Activated T-cell treated with anti-CD3 and anti-CD28 coated beads, Interleukin-2, amount 50 U/mL, for 48 hours (primary cell): ENCODE measurements around the gene ERICH4.
"Not testable (repeated sequence)": the region's sequence is repeated elsewhere in the genome, so short reads cannot be mapped to it uniquely, and the experiment has no call there.

Experiments used
- DNase-seq, 2 experiments: peaks; one replicate each; pipeline ENCODE4 v3.0.0-alpha.2; 2020

Gene ERICH4

DNA sequence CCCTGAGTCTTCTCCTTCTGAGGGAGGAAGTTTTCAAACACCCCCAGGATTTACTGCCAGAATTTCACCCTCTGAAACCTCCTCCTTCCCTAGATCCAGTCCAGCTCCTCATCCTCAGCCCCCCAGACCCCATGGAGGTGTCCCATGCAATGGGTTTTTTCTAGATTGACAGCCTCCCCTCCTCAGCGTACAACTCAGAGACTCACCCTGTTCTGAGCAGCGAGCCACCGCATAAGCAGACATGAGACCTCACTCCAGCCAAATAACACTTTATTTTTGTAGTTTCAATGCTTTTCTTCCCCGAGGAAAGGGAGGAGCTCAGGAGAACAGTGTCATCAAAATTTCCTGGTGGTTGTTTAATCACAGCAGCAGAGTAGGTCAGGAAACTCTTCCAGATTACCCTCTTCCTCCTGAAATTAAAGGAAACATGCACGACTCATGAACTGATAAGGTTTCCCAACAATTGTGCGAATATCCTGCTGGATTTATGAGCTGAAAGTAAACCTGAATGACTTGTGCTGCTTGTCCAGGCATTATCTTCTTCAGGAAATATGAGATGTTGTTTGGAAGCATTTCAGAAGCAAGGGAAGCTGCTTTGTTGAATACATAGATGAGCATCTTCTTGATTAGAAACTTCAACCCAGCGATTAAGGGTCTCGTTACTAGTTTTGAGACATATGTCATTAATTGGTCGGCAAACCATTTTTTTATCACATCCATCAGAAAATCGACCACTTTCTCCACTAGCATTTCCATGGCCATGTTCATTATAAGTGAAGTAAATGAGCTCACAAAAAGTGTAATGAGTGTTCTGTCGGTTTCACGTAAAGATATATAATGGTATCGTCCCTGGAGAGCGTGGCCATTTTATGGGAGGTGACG lies 36.2 kb downstream of the ERICH4 start:
- no peak for DNase-seq

DNA sequence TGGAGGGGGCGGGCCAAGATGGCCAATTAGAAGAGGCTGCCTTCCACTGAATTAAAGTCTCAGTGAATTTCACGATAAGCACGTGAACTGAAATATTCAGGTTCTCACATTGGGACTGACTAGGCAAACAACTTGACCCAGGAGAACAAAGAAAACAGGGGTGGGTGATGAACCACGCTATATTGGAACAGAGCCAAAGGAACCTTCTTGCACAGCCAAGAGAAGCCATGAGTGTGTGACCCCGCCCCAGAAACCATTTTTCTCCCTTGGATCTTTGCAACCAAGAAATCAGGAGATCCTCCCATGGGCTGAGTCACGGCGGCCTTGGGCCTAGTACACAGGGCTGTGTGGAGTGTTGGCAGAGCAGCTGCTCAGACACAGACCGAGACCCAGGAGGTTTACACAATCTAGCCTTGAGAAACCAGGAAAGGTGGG lies 36.8 kb downstream of the ERICH4 start:
- DNase-seq: no peak

DNA sequence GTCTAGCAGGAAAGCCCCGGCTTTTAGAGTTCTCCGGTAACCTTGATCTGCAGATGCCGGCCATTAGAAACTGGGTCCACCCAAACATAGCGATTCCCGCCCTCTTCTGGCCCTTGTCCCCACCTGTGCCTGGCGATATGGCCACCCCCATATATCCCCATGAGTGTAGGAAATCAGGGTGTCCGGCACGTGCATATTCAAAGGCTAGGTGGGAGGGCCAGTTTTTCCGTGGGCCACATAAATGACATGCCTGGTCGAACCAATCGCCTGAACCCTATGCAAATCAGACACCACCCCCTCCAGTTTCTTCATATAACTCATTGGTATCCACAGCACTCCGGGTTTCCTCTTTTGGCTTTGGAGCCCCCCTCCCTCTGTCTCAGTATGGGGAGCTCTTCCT lies 37.4 kb downstream of the ERICH4 start:
- no peak for DNase-seq

DNA sequence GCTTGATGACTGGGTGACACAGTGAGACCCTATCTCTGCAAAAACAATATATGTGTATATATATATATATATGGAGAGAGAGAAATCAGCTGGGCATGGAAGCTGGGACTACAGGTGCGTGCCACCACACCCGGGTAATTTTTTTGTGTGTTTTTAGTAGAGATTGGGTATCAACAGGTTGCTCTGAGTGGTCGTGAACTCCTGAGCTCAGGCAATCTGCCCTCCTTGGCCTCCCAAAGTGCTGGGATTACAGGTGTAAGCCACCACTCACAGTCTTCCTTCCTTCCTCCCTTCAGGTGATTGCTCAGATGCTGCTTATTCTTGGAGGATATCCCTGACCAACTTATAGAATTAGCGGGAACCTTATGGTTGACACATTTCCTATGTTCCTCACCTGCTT lies 41.9 kb downstream of the ERICH4 start:
- DNase-seq: no peak

DNA sequence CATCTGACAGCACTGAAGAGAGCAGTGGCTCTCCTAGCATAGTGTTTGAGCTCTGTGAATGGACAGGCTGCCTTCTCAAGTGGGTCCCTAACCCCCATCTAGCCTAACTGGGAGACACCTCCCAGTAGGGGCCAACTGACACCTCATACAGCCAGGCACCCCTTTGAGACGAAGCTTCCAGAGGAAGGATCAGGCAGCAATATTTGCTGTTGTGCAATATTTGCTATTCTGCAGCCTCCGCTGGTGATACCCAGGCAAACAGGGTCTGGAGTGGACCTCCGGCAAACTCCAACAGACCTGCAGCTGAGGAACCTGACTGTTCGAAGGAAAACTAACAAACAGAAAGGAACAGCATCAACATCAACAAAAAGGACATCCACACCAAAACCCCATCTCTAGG lies 44.0 kb downstream of the ERICH4 start:
- DNase-seq: not testable (repeated sequence)

DNA sequence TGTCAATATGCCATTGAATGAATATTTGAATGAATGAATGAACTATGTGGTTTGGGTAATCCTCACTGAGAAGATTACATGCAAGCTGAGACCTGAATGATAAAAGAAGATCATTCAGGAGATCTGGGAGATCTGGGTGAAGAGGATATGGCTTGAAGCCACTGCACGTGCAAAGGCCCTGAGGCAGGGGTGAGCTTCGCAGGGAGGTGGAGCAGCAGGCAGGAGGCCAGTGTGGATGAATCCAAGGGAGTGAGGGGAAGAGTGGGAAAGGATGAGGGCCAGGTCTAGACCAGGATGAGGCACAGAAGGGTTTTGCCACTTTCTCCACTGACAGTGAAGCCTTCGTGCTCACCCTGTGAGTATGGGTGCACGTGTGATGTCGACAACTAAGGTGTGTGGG lies 49.9 kb downstream of the ERICH4 start:
- no peak for DNase-seq
